GM19193 (cell line): Measurements from ENCODE around the gene SNX18.

Experiments
- POLR2A ChIP-seq: IDR thresholded peaks from 4 replicates; pipeline ENCODE4 v1.6.1; 2011; ENCODE audit not compliant: insufficient read depth, insufficient read length; ENCODE audit errors: extremely low read depth

The SNX18 gene

GRCh38 chr5:54531546-54531945, 14.0 kb downstream of the SNX18 start:
- TF ChIP-seq POLR2A, result no peak

- no peak for TF ChIP-seq POLR2A
These were observed 16.1 kb downstream of the SNX18 start for GRCh38 chr5:54533541-54534190.

GRCh38 chr5:54534191-54535004, 16.8 kb downstream of the SNX18 start:
- TF ChIP-seq POLR2A, result no peak

GRCh38 chr5:54535149-54535844, 17.7 kb downstream of the SNX18 start:
- TF ChIP-seq POLR2A, result no peak

GRCh38 chr5:54537725-54538124, 20.2 kb downstream of the SNX18 start:
- no peak for TF ChIP-seq POLR2A

- no peak for TF ChIP-seq POLR2A
These were observed 20.6 kb downstream of the SNX18 start for GRCh38 chr5:54538156-54538555.

GRCh38 chr5:54539001-54539400, 21.4 kb downstream of the SNX18 start:
- TF ChIP-seq POLR2A, result no peak

- TF ChIP-seq POLR2A, result no peak
These were observed 22.7 kb downstream of the SNX18 start for GRCh38 chr5:54540286-54540685.

- no peak for TF ChIP-seq POLR2A
These were observed 24.5 kb downstream of the SNX18 start for GRCh38 chr5:54541823-54542783.

- TF ChIP-seq POLR2A, result no peak
These were observed 26.5 kb downstream of the SNX18 start for GRCh38 chr5:54544044-54544443.

GRCh38 chr5:54545796-54546195, 28.2 kb downstream of the SNX18 start:
- no peak for TF ChIP-seq POLR2A

- TF ChIP-seq POLR2A, result no peak
These were observed 30.2 kb downstream of the SNX18 start for GRCh38 chr5:54547711-54548250.

GRCh38 chr5:54548565-54548964, 31.0 kb downstream of the SNX18 start:
- TF ChIP-seq POLR2A, result no peak

- TF ChIP-seq POLR2A, result no peak
These were observed 33.7 kb downstream of the SNX18 start for GRCh38 chr5:54551292-54551691.

GRCh38 chr5:54551926-54552325, 34.4 kb downstream of the SNX18 start:
- TF ChIP-seq POLR2A, result no peak

- TF ChIP-seq POLR2A, result no peak
These were observed 34.9 kb downstream of the SNX18 start for GRCh38 chr5:54552446-54552845.
